ENCODE measurements around the gene C8A. TPM values are rescaled to one million over a fixed set of nuclear protein-coding genes. Genes with fewer than 3 reads are reported as not detected.

The C8A gene
- total RNA-seq, 2 experiments from 2014 or later, result not detected

DNA sequence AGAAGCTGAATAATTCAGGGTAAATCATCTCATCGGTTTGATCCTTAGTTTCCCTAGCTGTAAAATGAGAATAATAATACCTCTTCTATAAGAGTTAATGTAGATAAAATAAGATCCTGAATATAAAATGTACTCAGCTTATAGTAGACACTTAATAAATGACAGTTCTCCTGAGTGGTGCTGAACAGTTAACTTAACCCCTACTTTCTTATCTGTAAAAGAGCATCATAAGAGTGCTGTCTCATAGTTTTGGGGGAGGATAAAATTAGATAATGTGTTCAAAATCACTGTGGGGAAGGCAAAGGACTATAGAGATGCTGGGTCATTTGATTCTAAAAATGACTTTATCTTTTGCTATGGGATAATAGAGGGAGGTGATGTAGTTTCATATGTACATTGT is 593 bp downstream of the C8A start:
- H3K4me3 Mint-ChIP-seq, result no peak overlapping the region
- H3K27me3 Mint-ChIP-seq, result peaks cover 6% of the 10 kb centered on the region
- no peaks in the 10 kb centered on the region for H3K4me1 Mint-ChIP-seq
- DNase-seq, result no peak
- peaks cover 2% of the 10 kb centered on the region for H3K9me3 Mint-ChIP-seq
- H3K27ac Mint-ChIP-seq, result no peak overlapping the region
- no peaks in the 10 kb centered on the region for H3K36me3 Mint-ChIP-seq

GRCh38 chr1:56856186-56856585 is 1.6 kb downstream of the C8A start:
- no peak for DNase-seq
- peaks cover 6% of the 10 kb centered on the region for H3K27me3 Mint-ChIP-seq
- H3K9me3 Mint-ChIP-seq, result peaks cover 3% of the 10 kb centered on the region
- no peak overlapping the region for H3K27ac Mint-ChIP-seq
- H3K4me3 Mint-ChIP-seq, result no peak overlapping the region
- no peaks in the 10 kb centered on the region for H3K4me1 Mint-ChIP-seq
- H3K36me3 Mint-ChIP-seq, result no peaks in the 10 kb centered on the region

GRCh38 chr1:56859287-56859686 is 4.7 kb downstream of the C8A start:
- Mint-ChIP-seq H3K27ac (no peak overlapping the region), H3K9me3 (peaks cover 4% of the 10 kb centered on the region), H3K36me3 (no peaks in the 10 kb centered on the region), H3K4me1 (no peaks in the 10 kb centered on the region), H3K27me3 (peaks cover 12% of the 10 kb centered on the region), H3K4me3 (no peak overlapping the region)
- DNase-seq, result no peak

GRCh38 chr1:56863265-56863992 is 8.8 kb downstream of the C8A start:
- peaks cover 19% of the 10 kb centered on the region for H3K27me3 Mint-ChIP-seq
- no peak overlapping the region for H3K27ac Mint-ChIP-seq
- H3K4me3 Mint-ChIP-seq, result no peak overlapping the region
- H3K4me1 Mint-ChIP-seq, result no peaks in the 10 kb centered on the region
- H3K36me3 Mint-ChIP-seq, result no peaks in the 10 kb centered on the region
- DNase-seq, result no peak
- H3K9me3 Mint-ChIP-seq, result peaks cover 3% of the 10 kb centered on the region

GRCh38 chr1:56864430-56864829 is 9.8 kb downstream of the C8A start:
- peaks cover 3% of the 10 kb centered on the region for H3K9me3 Mint-ChIP-seq
- no peaks in the 10 kb centered on the region for H3K36me3 Mint-ChIP-seq
- no peaks in the 10 kb centered on the region for H3K4me1 Mint-ChIP-seq
- no peak overlapping the region for H3K27ac Mint-ChIP-seq
- no peak for DNase-seq
- peaks cover 21% of the 10 kb centered on the region for H3K27me3 Mint-ChIP-seq
- H3K4me3 Mint-ChIP-seq, result no peak overlapping the region

- H3K36me3 Mint-ChIP-seq, result no peaks in the 10 kb centered on the region
- no peak overlapping the region for H3K27ac Mint-ChIP-seq
- no peaks in the 10 kb centered on the region for H3K4me1 Mint-ChIP-seq
- H3K4me3 Mint-ChIP-seq, result no peak overlapping the region
- DNase-seq, result no peak
- H3K27me3 Mint-ChIP-seq, result peaks cover 29% of the 10 kb centered on the region
- H3K9me3 Mint-ChIP-seq, result peaks cover 2% of the 10 kb centered on the region
These were observed 12.1 kb downstream of the C8A start for GRCh38 chr1:56866656-56867055.

GRCh38 chr1:56867491-56867890 is 12.9 kb downstream of the C8A start:
- peaks cover 2% of the 10 kb centered on the region for H3K9me3 Mint-ChIP-seq
- H3K4me3 Mint-ChIP-seq, result no peak overlapping the region
- DNase-seq, result no peak
- no peaks in the 10 kb centered on the region for H3K4me1 Mint-ChIP-seq
- H3K27ac Mint-ChIP-seq, result no peak overlapping the region
- peaks cover 29% of the 10 kb centered on the region for H3K27me3 Mint-ChIP-seq
- no peaks in the 10 kb centered on the region for H3K36me3 Mint-ChIP-seq

DNA sequence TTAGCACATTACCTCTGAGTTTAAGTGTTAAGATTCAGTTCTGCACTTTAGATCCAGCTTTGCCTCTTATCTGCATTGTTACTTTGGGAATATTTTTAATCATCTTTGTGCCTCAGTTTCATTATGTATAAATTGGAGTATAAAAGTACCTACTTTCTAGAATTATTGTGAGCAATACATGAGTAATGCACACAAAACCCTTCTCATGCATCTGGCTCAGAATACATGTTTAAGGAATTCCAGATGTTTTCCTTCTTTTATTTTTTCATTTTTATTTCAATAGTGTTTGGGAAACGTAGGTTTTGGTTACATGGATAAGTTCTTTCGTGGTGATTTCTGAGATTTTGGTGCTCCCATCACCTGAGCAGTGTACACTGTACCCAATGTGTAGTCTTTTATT is 14.2 kb downstream of the C8A start:
- no peak for DNase-seq
- H3K4me3 Mint-ChIP-seq, result no peak overlapping the region
- peaks cover 28% of the 10 kb centered on the region for H3K27me3 Mint-ChIP-seq
- no peaks in the 10 kb centered on the region for H3K36me3 Mint-ChIP-seq
- peaks cover 2% of the 10 kb centered on the region for H3K9me3 Mint-ChIP-seq
- no peak overlapping the region for H3K27ac Mint-ChIP-seq
- H3K4me1 Mint-ChIP-seq, result no peaks in the 10 kb centered on the region

GRCh38 chr1:56872597-56872996 is 18.0 kb downstream of the C8A start:
- H3K4me3 Mint-ChIP-seq, result no peak overlapping the region

DNA sequence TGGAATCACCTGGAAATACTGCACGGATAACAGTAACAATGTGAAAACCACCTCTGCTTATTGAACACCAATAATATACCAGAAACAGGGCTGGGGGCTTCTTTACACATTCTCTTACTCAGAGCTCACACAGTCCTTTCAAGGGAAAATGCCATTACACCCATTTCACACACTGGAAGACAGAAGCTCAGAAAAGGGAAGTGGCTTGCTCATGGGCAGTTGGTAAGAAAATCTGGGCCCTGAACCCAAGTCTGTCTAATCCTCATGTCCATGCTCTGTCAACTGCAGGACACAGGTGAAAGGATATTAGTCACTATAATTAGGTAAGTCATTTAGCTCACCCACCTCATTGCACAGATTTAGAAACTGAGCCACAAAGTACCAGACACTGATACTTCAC is 18.6 kb downstream of the C8A start:
- DNase-seq, result no peak
- H3K9me3 Mint-ChIP-seq, result no peaks in the 10 kb centered on the region
- no peaks in the 10 kb centered on the region for H3K36me3 Mint-ChIP-seq
- H3K4me3 Mint-ChIP-seq, result no peak overlapping the region
- peaks cover 16% of the 10 kb centered on the region for H3K27me3 Mint-ChIP-seq
- H3K4me1 Mint-ChIP-seq, result no peaks in the 10 kb centered on the region
- H3K27ac Mint-ChIP-seq, result no peak overlapping the region

More at GRCh38 chr1:56872597-56872996, 18.0 kb downstream of the C8A start:
- Mint-ChIP-seq H3K27ac (no peak overlapping the region), H3K36me3 (no peaks in the 10 kb centered on the region), H3K4me1 (no peaks in the 10 kb centered on the region), H3K27me3 (peaks cover 19% of the 10 kb centered on the region), H3K9me3 (no peaks in the 10 kb centered on the region)
- DNase-seq, result no peak

DNA sequence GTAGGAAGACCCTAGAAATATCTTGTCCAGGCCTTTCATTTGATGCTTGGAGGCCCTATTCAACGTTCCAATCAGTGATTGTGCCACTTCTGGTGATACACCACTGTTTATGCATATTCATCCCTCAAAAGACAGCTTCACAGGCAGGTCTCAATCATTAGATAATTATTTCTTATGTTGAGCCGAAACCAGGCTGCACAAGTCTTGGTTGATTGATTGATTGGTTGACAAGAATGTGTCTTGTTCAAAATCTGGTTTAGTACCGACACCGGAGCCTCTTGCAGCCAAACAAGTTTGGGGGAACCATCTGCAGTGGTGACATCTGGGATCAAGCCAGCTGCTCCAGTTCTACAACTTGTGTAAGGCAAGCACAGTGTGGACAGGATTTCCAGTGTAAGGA is 20.1 kb downstream of the C8A start:
- peaks cover 15% of the 10 kb centered on the region for H3K27me3 Mint-ChIP-seq
- no peak overlapping the region for H3K27ac Mint-ChIP-seq
- no peaks in the 10 kb centered on the region for H3K36me3 Mint-ChIP-seq
- DNase-seq, result no peak
- H3K4me1 Mint-ChIP-seq, result no peaks in the 10 kb centered on the region
- H3K4me3 Mint-ChIP-seq, result no peak overlapping the region
- no peaks in the 10 kb centered on the region for H3K9me3 Mint-ChIP-seq

GRCh38 chr1:56877973-56878372 is 23.4 kb downstream of the C8A start:
- no peak for DNase-seq
- Mint-ChIP-seq H3K4me3 (no peak overlapping the region), H3K4me1 (no peaks in the 10 kb centered on the region), H3K36me3 (no peaks in the 10 kb centered on the region), H3K27ac (no peak overlapping the region), H3K27me3 (peaks cover 10% of the 10 kb centered on the region), H3K9me3 (no peaks in the 10 kb centered on the region)

GRCh38 chr1:56880774-56881173 is 26.2 kb downstream of the C8A start:
- Mint-ChIP-seq H3K4me1 (no peaks in the 10 kb centered on the region), H3K9me3 (no peaks in the 10 kb centered on the region), H3K4me3 (no peak overlapping the region), H3K36me3 (peaks cover 2% of the 10 kb centered on the region), H3K27ac (no peak overlapping the region), H3K27me3 (peaks cover 8% of the 10 kb centered on the region)
- DNase-seq, result no peak

DNA sequence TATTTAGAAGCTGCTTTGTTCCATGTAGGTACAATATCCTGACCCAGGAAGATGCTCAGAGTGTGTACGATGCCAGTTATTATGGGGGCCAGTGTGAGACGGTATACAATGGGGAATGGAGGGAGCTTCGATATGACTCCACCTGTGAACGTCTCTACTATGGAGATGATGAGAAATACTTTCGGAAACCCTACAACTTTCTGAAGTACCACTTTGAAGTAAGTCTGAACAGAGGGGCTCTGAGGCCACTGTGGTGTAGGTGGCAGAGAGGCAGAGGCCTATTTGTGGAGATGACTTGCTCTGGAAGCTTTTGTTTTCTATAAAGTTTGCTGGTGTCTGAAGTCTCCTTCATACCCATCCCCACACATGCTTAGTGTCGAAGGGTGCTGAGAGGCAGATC is 26.8 kb downstream of the C8A start:
- no peaks in the 10 kb centered on the region for H3K4me1 Mint-ChIP-seq
- H3K27ac Mint-ChIP-seq, result no peak overlapping the region
- H3K4me3 Mint-ChIP-seq, result no peak overlapping the region
- peaks cover 7% of the 10 kb centered on the region for H3K27me3 Mint-ChIP-seq
- DNase-seq, result no peak
- H3K36me3 Mint-ChIP-seq, result peaks cover 2% of the 10 kb centered on the region
- no peaks in the 10 kb centered on the region for H3K9me3 Mint-ChIP-seq

DNA sequence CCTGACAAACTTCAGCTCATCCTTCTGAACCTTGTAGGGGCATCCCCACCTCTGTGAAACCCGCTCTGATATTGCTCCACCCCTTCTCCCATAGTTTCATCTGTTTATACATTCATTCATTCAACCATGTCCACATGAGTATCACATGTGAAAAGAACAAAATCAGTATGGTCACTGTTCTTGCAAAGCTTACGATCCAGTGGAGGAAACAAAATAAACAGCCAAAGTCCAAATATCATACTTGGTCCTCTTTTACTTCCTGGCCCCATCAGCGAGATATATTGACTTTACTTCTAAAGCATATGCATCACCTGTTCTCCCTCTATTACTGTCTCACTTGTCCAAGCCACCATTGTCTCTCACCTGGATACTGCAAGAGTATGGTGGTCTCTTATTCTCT is 35.6 kb downstream of the C8A start:
- no peak overlapping the region for H3K27ac Mint-ChIP-seq
- no peak for DNase-seq
- no peaks in the 10 kb centered on the region for H3K4me1 Mint-ChIP-seq
- H3K4me3 Mint-ChIP-seq, result no peak overlapping the region
- H3K27me3 Mint-ChIP-seq, result no peaks in the 10 kb centered on the region
- no peaks in the 10 kb centered on the region for H3K36me3 Mint-ChIP-seq
- no peaks in the 10 kb centered on the region for H3K9me3 Mint-ChIP-seq

GRCh38 chr1:56894014-56894413 is 39.4 kb downstream of the C8A start:
- H3K4me1 Mint-ChIP-seq, result no peaks in the 10 kb centered on the region
- no peaks in the 10 kb centered on the region for H3K9me3 Mint-ChIP-seq
- H3K4me3 Mint-ChIP-seq, result no peak overlapping the region
- H3K27ac Mint-ChIP-seq, result no peak overlapping the region
- H3K27me3 Mint-ChIP-seq, result no peaks in the 10 kb centered on the region
- no peak for DNase-seq
- no peaks in the 10 kb centered on the region for H3K36me3 Mint-ChIP-seq

Measured in activated naive CD8-positive, alpha-beta T cell treated with anti-CD3 and anti-CD28 coated beads for 36 hours (primary cell).